AG04449 (cell line): ENCODE results near the gene ANKRD45.
"Not testable (repeated sequence)": the region's sequence is repeated elsewhere in the genome, so short reads cannot be mapped to it uniquely, and the experiment has no call there.

Source experiments
- CTCF ChIA-PET: fragments of 350-600 bp; formaldehyde crosslinking; extraction: SDS; loops from one replicate; lab custom pipeline; 2021; ENCODE audit warnings: antibody characterized with exemption; lab: Yijun Ruan, JAX
- POLR2A ChIA-PET: fragments of 400-600, 350-600 bp; formaldehyde crosslinking; extraction: SDS; loops from one replicate; lab custom pipeline; 2020; ENCODE audit warnings: antibody characterized with exemption, inconsistent platforms; lab: Yijun Ruan, JAX
- DNase-seq: peaks from one replicate; pipeline ENCODE4 v3.0.0-alpha.2; 2010; ENCODE audit warnings: low read depth, low spot score
- H3K4me3 ChIP-seq: 2 replicates; pipeline ENCODE4 v1.5.1; 2011; ENCODE audit warnings: low read depth, mild to moderate bottlenecking, control low read depth, low read length
- CTCF ChIP-seq: IDR thresholded peaks from one replicate; pipeline ENCODE4 v1.5.1; 2011; ENCODE audit warnings: mild to moderate bottlenecking, moderate library complexity, low read length, control low read depth, inconsistent platforms; ENCODE audit not compliant: insufficient read depth; ENCODE audit errors: missing control alignments

ANKRD45 gene

GRCh38 chr1:173628888-173629287, 40.8 kb downstream of the ANKRD45 start:
- CTCF ChIA-PET = no interaction called here
- no peak overlapping the region for H3K4me3 ChIP-seq
- TF ChIP-seq CTCF = no peak
- POLR2A ChIA-PET = no interaction called here
- no peak for DNase-seq

- DNase-seq = no peak
- POLR2A ChIA-PET = no interaction called here
- CTCF ChIA-PET = no interaction called here
- TF ChIP-seq CTCF = no peak
- no peak overlapping the region for H3K4me3 ChIP-seq
Observed at GRCh38 chr1:173627269-173627668, 42.4 kb downstream of the ANKRD45 start.

GRCh38 chr1:173616859-173617258, 52.8 kb downstream of the ANKRD45 start:
- CTCF ChIA-PET = no interaction called here
- no peak for TF ChIP-seq CTCF
- no peak for DNase-seq
- no peak overlapping the region for H3K4me3 ChIP-seq
- POLR2A ChIA-PET = no interaction called here

GRCh38 chr1:173613086-173613485, 56.6 kb downstream of the ANKRD45 start:
- H3K4me3 ChIP-seq, DNase-seq, POLR2A ChIA-PET, CTCF ChIA-PET: not testable (repeated sequence)

GRCh38 chr1:173608503-173609216, 61.0 kb downstream of the ANKRD45 start:
- no peak for TF ChIP-seq CTCF
- CTCF ChIA-PET = no interaction called here
- DNase-seq = no peak
- no peak overlapping the region for H3K4me3 ChIP-seq
- POLR2A ChIA-PET = no interaction called here

- TF ChIP-seq CTCF = no peak
- CTCF ChIA-PET = no interaction called here
- no peak for DNase-seq
Observed at GRCh38 chr1:173603056-173603591, 66.5 kb downstream of the ANKRD45 start, which contains the start of gene SLC9C2. SLC9C2 (minus strand) TSS chr1:173603072; CDS start chr1:173601776, 1,296 bp downstream.

More at GRCh38 chr1:173603056-173603591, 66.5 kb downstream of the ANKRD45 start, which contains the start of gene SLC9C2:
- POLR2A ChIA-PET = interaction anchor here (0.6 kb wide), 1 partner anchor 359 kb away, joined by 3 read pairs; no protein-coding TSS in a partner anchor
- H3K4me3 ChIP-seq = no peak within 1 kb of the TSS
